Neuronal stem cell (in vitro differentiated cells): ENCODE results near the gene PEAR1.

Source experiments
- DNase-seq: peaks from one replicate; pipeline ENCODE4 v3.0.0-alpha.2; 2013; ENCODE audit warnings: low spot score
- H2AFZ ChIP-seq: one replicate; pipeline ENCODE4 v1.6.1; 2013; ENCODE audit warnings: mild to moderate bottlenecking, low read length, inconsistent platforms
- H2AK5ac ChIP-seq: 2 replicates; pipeline ENCODE4 v1.6.1; 2013; ENCODE audit warnings: low read depth, mild to moderate bottlenecking, inconsistent platforms, low read length, moderate library complexity, mixed read lengths
- H2BK120ac ChIP-seq: 2 replicates; pipeline ENCODE4 v1.6.1; 2013; ENCODE audit warnings: low read depth, mild to moderate bottlenecking, inconsistent platforms, low read length, moderate library complexity, mixed read lengths
- H2BK12ac ChIP-seq: one replicate; pipeline ENCODE4 v1.6.1; 2013; ENCODE audit warnings: low read length, inconsistent platforms
- H2BK15ac ChIP-seq: 2 replicates; pipeline ENCODE4 v1.6.1; 2013; ENCODE audit warnings: mild to moderate bottlenecking, low read length, inconsistent platforms, mixed read lengths
- H2BK5ac ChIP-seq: one replicate; pipeline ENCODE4 v1.6.1; 2013; ENCODE audit warnings: inconsistent platforms, mild to moderate bottlenecking, low read length, moderate library complexity
- H3K14ac ChIP-seq: one replicate; pipeline ENCODE4 v1.6.1; 2013; ENCODE audit warnings: low read length, inconsistent platforms
- H3K18ac ChIP-seq: 2 replicates; pipeline ENCODE4 v1.6.1; 2013; ENCODE audit warnings: low read length, inconsistent platforms
- H3K23ac ChIP-seq: 2 replicates; pipeline ENCODE4 v1.6.1; 2013; ENCODE audit warnings: low read depth, mild to moderate bottlenecking, mixed read lengths, low read length, inconsistent platforms; ENCODE audit not compliant: poor library complexity
- H3K27ac ChIP-seq: replicated peaks from 3 replicates; pipeline ENCODE4 v1.5.1; 2013; ENCODE audit warnings: low read length, inconsistent platforms
- H3K27me3 ChIP-seq, 3 experiments: 2 replicates each; pipeline ENCODE4 v1.6.1; 2013; ENCODE audit warnings: low read length in 3 of 3, mild to moderate bottlenecking in 2 of 3, inconsistent platforms in 1 of 3, low read depth in 1 of 3, mixed read lengths in 1 of 3, moderate library complexity in 1 of 3; ENCODE audit not compliant: control insufficient read depth in 3 of 3, insufficient read depth in 3 of 3
- H3K36me3 ChIP-seq, 2 donors: replicated peaks in 1 of 2; 2 replicates each; pipeline ENCODE4 v1.6.1; 2013; ENCODE audit warnings: low read length in 2 of 2; ENCODE audit not compliant: control insufficient read depth in 2 of 2, insufficient read depth in 2 of 2
- H3K4ac ChIP-seq: 2 replicates; pipeline ENCODE4 v1.6.1; 2013; ENCODE audit warnings: inconsistent platforms, mild to moderate bottlenecking, low read length, moderate library complexity
- H3K4me1 ChIP-seq, 2 donors: 1 replicate in 1 of 2; 2 replicates in 1 of 2; pipeline ENCODE4 v1.6.1; 2013; ENCODE audit warnings: low read length in 2 of 2, low read depth in 1 of 2; ENCODE audit not compliant: control insufficient read depth in 2 of 2, insufficient read depth in 1 of 2
- H3K4me2 ChIP-seq: one replicate; pipeline ENCODE4 v1.6.1; 2013; ENCODE audit warnings: mild to moderate bottlenecking, low read length, inconsistent platforms; ENCODE audit not compliant: insufficient read depth, poor library complexity, severe bottlenecking
- H3K4me3 ChIP-seq, 2 donors: 2 replicates each; pipeline ENCODE4 v1.5.1; 2013; ENCODE audit warnings: low read length in 2 of 2, mild to moderate bottlenecking in 2 of 2, inconsistent platforms in 1 of 2, moderate library complexity in 1 of 2
- H3K79me1 ChIP-seq: one replicate; pipeline ENCODE4 v1.6.1; 2013; ENCODE audit warnings: low read depth, mild to moderate bottlenecking, inconsistent platforms, low read length, moderate library complexity
- H3K9ac ChIP-seq: one replicate; pipeline ENCODE4 v1.6.1; 2013; ENCODE audit warnings: mild to moderate bottlenecking, low read depth, low read length, inconsistent platforms; ENCODE audit not compliant: poor library complexity
- H3K9me3 ChIP-seq, 2 donors: replicated peaks in 1 of 2; 2 replicates each; pipeline versions ENCODE3 to v1.6.1; 2013; ENCODE audit warnings: low read length in 2 of 2, mild to moderate bottlenecking in 2 of 2, inconsistent platforms in 1 of 2, low read depth in 1 of 2, mixed read lengths in 1 of 2, moderate library complexity in 1 of 2; ENCODE audit not compliant: control insufficient read depth in 2 of 2, insufficient read depth in 1 of 2
- H4K8ac ChIP-seq: one replicate; pipeline ENCODE4 v1.6.1; 2013; ENCODE audit warnings: low read depth, mild to moderate bottlenecking, inconsistent platforms, low read length, moderate library complexity
- H4K91ac ChIP-seq: one replicate; pipeline ENCODE4 v1.6.1; 2013; ENCODE audit warnings: low read length, low read depth, mild to moderate bottlenecking, inconsistent platforms; ENCODE audit not compliant: poor library complexity
- WGBS, 2 donors: extraction: QIAGEN DNeasy Blood & Tissue Kit; methylation state at CpG; one replicate each; pipeline ENCODE4 v1.1.7; 2013; ENCODE audit warnings: missing lambda C conversion rate in 2 of 2, mixed read lengths in 1 of 2; ENCODE audit not compliant: insufficient read length in 2 of 2, insufficient replicate concordance in 1 of 2; ENCODE audit errors: extremely low coverage in 2 of 2; 5-methylcytosine and 5-hydroxymethylcytosine counted together

PEAR1 gene

DNA sequence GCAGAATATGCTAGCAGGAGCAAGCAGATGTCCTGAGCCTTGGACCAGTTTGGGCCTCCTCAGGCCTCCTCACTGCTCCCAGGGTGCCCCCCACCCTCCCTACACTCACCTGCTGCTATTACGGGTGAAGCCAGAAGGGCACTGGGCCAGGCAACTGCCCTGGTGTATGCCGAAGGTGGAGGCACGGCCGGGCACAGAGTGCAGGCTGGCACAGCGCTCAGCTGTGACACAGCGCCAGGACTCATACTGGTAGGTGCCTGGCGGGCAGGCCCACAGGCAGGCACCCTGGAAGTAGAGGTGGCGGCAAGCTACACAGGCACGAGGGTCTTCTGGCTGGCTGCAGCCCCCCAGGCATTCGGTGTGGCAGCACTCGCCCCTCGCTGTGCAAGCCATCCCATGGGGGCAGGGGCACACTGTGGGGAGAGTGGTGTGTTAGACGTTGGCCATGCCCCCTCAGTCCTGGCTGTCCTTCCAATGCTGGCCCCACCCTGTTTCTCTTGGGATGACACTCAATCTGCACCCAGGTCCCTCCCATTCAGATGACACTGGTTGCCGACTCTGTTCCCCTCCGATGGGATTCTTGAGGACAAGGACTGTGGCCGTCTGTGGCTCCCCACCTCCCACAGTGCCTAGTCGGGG lies 41.6 kb upstream of the PEAR1 start:
- Histone ChIP-seq H2BK5ac (peak overlapping the region; percentile 68), H3K4me2 (no peak overlapping the region), H4K8ac (peak overlapping the region; percentile 7), H3K27ac (no peak overlapping the region), H3K27me3 (peaks cover 19 to 91% (median 52%) of the 10 kb centered on the region in 3 experiments), H3K36me3 (no peaks in the 10 kb centered on the region), H3K4me1 (peaks cover 0 to 5% of the 10 kb centered on the region in 2 donors), H2BK120ac (no peak overlapping the region), H3K4ac (peak overlapping the region; percentile 23), H2AK5ac (peak overlapping the region; percentile 98), H2BK12ac (peak overlapping the region; percentile 76), H2BK15ac (peak overlapping the region; percentile 64), H3K79me1 (no peaks in the 10 kb centered on the region), H2AFZ (no peak overlapping the region), H3K18ac (peak overlapping the region; percentile 78), H3K9me3 (no peaks in the 10 kb centered on the region), H3K14ac (no peak overlapping the region), H3K23ac (peak overlapping the region; percentile 77), H3K9ac (peak overlapping the region; percentile 54), H3K4me3 (no peak overlapping the region), H4K91ac (no peak overlapping the region)
- DNase-seq = no peak
- no CpG with 5 or more reads among the region's 17 CpGs for WGBS, 2 donors

DNA sequence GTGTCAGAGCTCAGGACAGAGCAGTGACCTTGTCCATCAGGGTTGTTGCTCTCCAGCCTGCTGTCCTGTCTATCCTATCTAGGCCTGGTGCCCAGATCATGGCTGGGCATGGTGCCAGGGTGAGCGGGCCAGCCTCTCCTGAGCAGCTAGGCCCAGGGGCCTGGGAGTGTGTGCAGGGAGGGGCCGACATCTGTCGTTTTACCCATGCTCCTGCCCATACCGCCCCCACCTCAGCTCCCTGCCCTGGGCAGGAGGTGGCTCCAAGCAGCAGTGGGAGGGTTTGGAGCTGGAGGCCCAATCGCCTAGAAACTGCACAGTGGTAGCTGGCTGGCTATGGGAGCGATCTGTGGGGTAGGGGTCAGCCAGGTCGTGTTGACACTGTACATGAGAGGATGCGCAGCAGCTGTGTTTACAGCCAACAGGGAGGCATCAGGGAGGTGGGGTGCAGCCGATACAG lies 41.1 kb upstream of the PEAR1 start:
- peak overlapping the region; percentile 68 for H2BK5ac ChIP-seq
- H3K27ac ChIP-seq = no peak overlapping the region
- H3K14ac ChIP-seq = no peak overlapping the region
- no peak overlapping the region for H4K91ac ChIP-seq
- DNase-seq = no peak
- peak overlapping the region; percentile 55 for H3K9ac ChIP-seq
- H2BK120ac ChIP-seq = no peak overlapping the region
- H3K23ac ChIP-seq = peak overlapping the region; percentile 77
- H2AK5ac ChIP-seq = peak overlapping the region; percentile 98
- no peak overlapping the region for H3K4ac ChIP-seq
- H3K27me3 ChIP-seq = peaks cover 18 to 91% (median 51%) of the 10 kb centered on the region in 3 experiments
- no peaks in the 10 kb centered on the region for H3K9me3 ChIP-seq
- no peaks in the 10 kb centered on the region for H3K36me3 ChIP-seq
- no peak overlapping the region for H2BK12ac ChIP-seq
- H3K18ac ChIP-seq = peak overlapping the region; percentile 78
- H3K4me2 ChIP-seq = no peak overlapping the region
- peaks cover 0 to 5% of the 10 kb centered on the region in 2 donors for H3K4me1 ChIP-seq
- WGBS, 2 donors = no CpG with 5 or more reads among the region's 9 CpGs
- no peak overlapping the region for H2AFZ ChIP-seq
- no peaks in the 10 kb centered on the region for H3K79me1 ChIP-seq
- no peak overlapping the region for H3K4me3 ChIP-seq
- peak overlapping the region; percentile 7 for H4K8ac ChIP-seq
- peak overlapping the region; percentile 64 for H2BK15ac ChIP-seq

GRCh38 chr1:156853761-156854160 lies 39.8 kb upstream of the PEAR1 start:
- no peak for DNase-seq
- Histone ChIP-seq H2AFZ (no peak overlapping the region), H3K18ac (no peak overlapping the region), H3K36me3 (no peaks in the 10 kb centered on the region), H3K27ac (no peak overlapping the region), H3K23ac (peak overlapping the region; percentile 44), H3K27me3 (peaks cover 8 to 91% (median 50%) of the 10 kb centered on the region in 3 experiments), H3K4ac (no peak overlapping the region), H3K79me1 (no peaks in the 10 kb centered on the region), H2BK15ac (peak overlapping the region; percentile 56), H3K14ac (peak overlapping the region; percentile 84), H2BK120ac (no peak overlapping the region), H4K91ac (no peak overlapping the region), H3K4me3 (no peak overlapping the region), H2BK12ac (no peak overlapping the region), H2AK5ac (peak overlapping the region; percentile 78), H3K4me2 (no peak overlapping the region), H4K8ac (peak overlapping the region; percentile 8), H3K9ac (no peak overlapping the region), H3K4me1 (peaks cover 6 to 10% of the 10 kb centered on the region in 2 donors), H3K9me3 (no peaks in the 10 kb centered on the region), H2BK5ac (no peak overlapping the region)
- no CpG with 5 or more reads among the region's 19 CpGs for WGBS, 2 donors

GRCh38 chr1:156854634-156855033 lies 38.9 kb upstream of the PEAR1 start:
- no peak overlapping the region for H3K4ac ChIP-seq
- H3K27ac ChIP-seq = no peak overlapping the region
- H4K91ac ChIP-seq = no peak overlapping the region
- H2BK12ac ChIP-seq = no peak overlapping the region
- H3K14ac ChIP-seq = no peak overlapping the region
- no peak overlapping the region for H3K4me3 ChIP-seq
- no CpG with 5 or more reads among the region's 3 CpGs for WGBS, 2 donors
- H4K8ac ChIP-seq = no peak overlapping the region
- H2BK5ac ChIP-seq = no peak overlapping the region
- no peak for DNase-seq
- H3K9me3 ChIP-seq = no peaks in the 10 kb centered on the region
- H2BK15ac ChIP-seq = no peak overlapping the region
- no peaks in the 10 kb centered on the region for H3K79me1 ChIP-seq
- no peak overlapping the region for H2AK5ac ChIP-seq
- H3K18ac ChIP-seq = no peak overlapping the region
- no peak overlapping the region for H2AFZ ChIP-seq
- no peak overlapping the region for H3K4me2 ChIP-seq
- H3K9ac ChIP-seq = no peak overlapping the region
- H2BK120ac ChIP-seq = no peak overlapping the region
- peaks cover 10 to 12% of the 10 kb centered on the region in 2 donors for H3K4me1 ChIP-seq
- H3K27me3 ChIP-seq = peaks cover under 1 to 91% (median 50%) of the 10 kb centered on the region in 3 experiments
- H3K23ac ChIP-seq = no peak overlapping the region
- H3K36me3 ChIP-seq = no peaks in the 10 kb centered on the region
